SK-N-SH treated with all-trans-retinoic acid at 6 μM for 48 hours (cell line): ENCODE results near the gene POMGNT2.

Experiments
- ATAC-seq: fragments of 200-7000 bp; cut with Tn5 transposase; 3 replicates; pipeline ENCODE4 v1.9.1; 2020; ENCODE audit warnings: mild to moderate bottlenecking, moderate library complexity
- ARNTL ChIP-seq: fragments of 450-650 bp; formaldehyde crosslinking; IDR thresholded peaks from 2 replicates; pipeline ENCODE4 v1.5.0; 2020; ENCODE audit warnings: low read depth, mild to moderate bottlenecking, moderate library complexity, borderline replicate concordance
- BACH2 ChIP-seq: fragments of 250-450 bp; sonication (Bioruptor Pico); IDR thresholded peaks from 2 replicates; pipeline ENCODE4 v1.9.0; 2021; ENCODE audit warnings: mild to moderate bottlenecking, borderline replicate concordance
- CREB5 ChIP-seq: fragments of 250-450 bp; sonication (Bioruptor Pico); IDR thresholded peaks from 2 replicates; pipeline ENCODE4 v1.5.1; 2020; ENCODE audit warnings: low read depth, mild to moderate bottlenecking, moderate library complexity
- CSDC2 ChIP-seq: fragments of 250-450 bp; sonication (Bioruptor Pico); IDR thresholded peaks from 2 replicates; pipeline ENCODE4 v1.5.0; 2020; ENCODE audit warnings: mild to moderate bottlenecking, moderate library complexity
- CSRNP3 ChIP-seq: fragments of 250-450 bp; sonication (Bioruptor Pico); IDR thresholded peaks from 2 replicates; pipeline ENCODE4 v1.5.1; 2021; ENCODE audit warnings: mild to moderate bottlenecking, moderate library complexity
- ESRRG ChIP-seq: fragments of 250-450 bp; sonication (Bioruptor Pico); IDR thresholded peaks from 2 replicates; pipeline ENCODE4 v1.6.1; 2021; ENCODE audit warnings: mild to moderate bottlenecking
- GLIS3 ChIP-seq: fragments of 250-450 bp; sonication (Bioruptor Pico); IDR thresholded peaks from 2 replicates; pipeline ENCODE4 v1.5.0; 2020; ENCODE audit warnings: mild to moderate bottlenecking, moderate library complexity
- ISL1 ChIP-seq: fragments of 250-450 bp; sonication (Bioruptor Pico); IDR thresholded peaks from 2 replicates; pipeline ENCODE4 v2.1.2; 2022; ENCODE audit warnings: mild to moderate bottlenecking, moderate library complexity
- OSR1 ChIP-seq: fragments of 250-450 bp; sonication (Bioruptor Pico); IDR thresholded peaks from 2 replicates; pipeline ENCODE4 v1.8.0; 2022; ENCODE audit warnings: moderate library complexity, mild to moderate bottlenecking, inconsistent platforms
- PATZ1 ChIP-seq: fragments of 250-450 bp; sonication (Bioruptor Pico); IDR thresholded peaks from 2 replicates; pipeline ENCODE4 v1.8.0; 2020; ENCODE audit warnings: mild to moderate bottlenecking, moderate library complexity, borderline replicate concordance
- PPARA ChIP-seq: fragments of 250-450 bp; sonication (Bioruptor Pico); IDR thresholded peaks from 2 replicates; pipeline ENCODE4 v1.5.0; 2020; ENCODE audit warnings: mild to moderate bottlenecking, borderline replicate concordance
- RARB ChIP-seq: fragments of 250-450 bp; sonication (Bioruptor Pico); IDR thresholded peaks from 2 replicates; pipeline ENCODE4 v1.8.0; 2021; ENCODE audit warnings: mild to moderate bottlenecking, moderate library complexity
- SNAI2 ChIP-seq: fragments of 250-450 bp; sonication (Bioruptor Pico); IDR thresholded peaks from 2 replicates; pipeline ENCODE4 v1.5.0; 2020; ENCODE audit warnings: mild to moderate bottlenecking, moderate library complexity
- TCF4 ChIP-seq: fragments of 250-450 bp; sonication (Bioruptor Pico); IDR thresholded peaks from 2 replicates; pipeline ENCODE4 v1.8.0; 2021; ENCODE audit warnings: mild to moderate bottlenecking, moderate library complexity, borderline replicate concordance
- TSHZ2 ChIP-seq: fragments of 250-450 bp; sonication (Bioruptor Pico); IDR thresholded peaks from 2 replicates; pipeline ENCODE4 v1.5.0; 2020; ENCODE audit warnings: mild to moderate bottlenecking, moderate library complexity
- ZC3H10 ChIP-seq: fragments of 250-450 bp; sonication (Bioruptor Pico); IDR thresholded peaks from 2 replicates; pipeline ENCODE4 v1.5.1; 2021; ENCODE audit warnings: mild to moderate bottlenecking, moderate library complexity
- ZFP3 ChIP-seq: fragments of 250-450 bp; sonication (Bioruptor Pico); IDR thresholded peaks from 2 replicates; pipeline ENCODE4 v1.5.0; 2020; ENCODE audit warnings: mild to moderate bottlenecking, moderate library complexity
- ZNF565 ChIP-seq: fragments of 450-650 bp; formaldehyde crosslinking; conservative IDR thresholded peaks from 2 replicates; pipeline ENCODE4 v1.5.0; 2020; ENCODE audit warnings: low read depth, mild to moderate bottlenecking, moderate library complexity
- ZNF70 ChIP-seq: fragments of 450-650 bp; formaldehyde crosslinking; IDR thresholded peaks from 2 replicates; pipeline ENCODE4 v1.5.0; 2020; ENCODE audit warnings: mild to moderate bottlenecking, moderate library complexity
- ZNF8 ChIP-seq: fragments of 450-650 bp; formaldehyde crosslinking; IDR thresholded peaks from 2 replicates; pipeline ENCODE4 v1.5.0; 2020; ENCODE audit warnings: mild to moderate bottlenecking, moderate library complexity

Gene POMGNT2

GRCh38 chr3:43093974-43094373 is 11.9 kb downstream of the POMGNT2 start:
- no peak for ATAC-seq
- TF ChIP-seq ZNF70 (CRISPR knock-in tag) (no peak), PPARA (CRISPR knock-in tag) (no peak), SNAI2 (CRISPR knock-in tag) (no peak), PATZ1 (no peak), CREB5 (CRISPR knock-in tag) (no peak), CSRNP3 (CRISPR knock-in tag) (no peak), GLIS3 (CRISPR knock-in tag) (no peak), ZFP3 (no peak), ZC3H10 (CRISPR knock-in tag) (no peak), OSR1 (CRISPR knock-in tag) (no peak), RARB (no peak), BACH2 (no peak), ISL1 (no peak), ARNTL (CRISPR knock-in tag) (no peak), TSHZ2 (CRISPR knock-in tag) (no peak)

GRCh38 chr3:43093006-43093405 is 12.9 kb downstream of the POMGNT2 start:
- TF ChIP-seq ARNTL (CRISPR knock-in tag) (no peak), CREB5 (CRISPR knock-in tag) (no peak), ISL1 (no peak), ZFP3 (no peak), PATZ1 (no peak), PPARA (CRISPR knock-in tag) (no peak), ZNF8 (CRISPR knock-in tag) (no peak), OSR1 (CRISPR knock-in tag) (no peak), SNAI2 (CRISPR knock-in tag) (no peak), ZNF565 (CRISPR knock-in tag) (no peak), TCF4 (CRISPR knock-in tag) (no peak), CSDC2 (CRISPR knock-in tag) (no peak), RARB (no peak), ESRRG (CRISPR knock-in tag) (no peak), GLIS3 (CRISPR knock-in tag) (no peak), TSHZ2 (CRISPR knock-in tag) (no peak), CSRNP3 (CRISPR knock-in tag) (no peak), BACH2 (no peak)

More at GRCh38 chr3:43093006-43093405, 12.9 kb downstream of the POMGNT2 start:
- ATAC-seq: no peak
